Left forelimb (tissue), 1 donor: ENCODE measurements around the gene EIF4G2.
A peak's percentile ranks its signal among the peaks of the same experiment; 100 is the strongest.
"Not testable (repeated sequence)": the region's sequence is repeated elsewhere in the genome, so short reads cannot be mapped to it uniquely, and the experiment has no call there.

Experiments used
- DNase-seq: peaks from one replicate; pipeline ENCODE4 v3.0.0-alpha.2; 2018; ENCODE audit warnings: low spot score

EIF4G2 gene

DNA sequence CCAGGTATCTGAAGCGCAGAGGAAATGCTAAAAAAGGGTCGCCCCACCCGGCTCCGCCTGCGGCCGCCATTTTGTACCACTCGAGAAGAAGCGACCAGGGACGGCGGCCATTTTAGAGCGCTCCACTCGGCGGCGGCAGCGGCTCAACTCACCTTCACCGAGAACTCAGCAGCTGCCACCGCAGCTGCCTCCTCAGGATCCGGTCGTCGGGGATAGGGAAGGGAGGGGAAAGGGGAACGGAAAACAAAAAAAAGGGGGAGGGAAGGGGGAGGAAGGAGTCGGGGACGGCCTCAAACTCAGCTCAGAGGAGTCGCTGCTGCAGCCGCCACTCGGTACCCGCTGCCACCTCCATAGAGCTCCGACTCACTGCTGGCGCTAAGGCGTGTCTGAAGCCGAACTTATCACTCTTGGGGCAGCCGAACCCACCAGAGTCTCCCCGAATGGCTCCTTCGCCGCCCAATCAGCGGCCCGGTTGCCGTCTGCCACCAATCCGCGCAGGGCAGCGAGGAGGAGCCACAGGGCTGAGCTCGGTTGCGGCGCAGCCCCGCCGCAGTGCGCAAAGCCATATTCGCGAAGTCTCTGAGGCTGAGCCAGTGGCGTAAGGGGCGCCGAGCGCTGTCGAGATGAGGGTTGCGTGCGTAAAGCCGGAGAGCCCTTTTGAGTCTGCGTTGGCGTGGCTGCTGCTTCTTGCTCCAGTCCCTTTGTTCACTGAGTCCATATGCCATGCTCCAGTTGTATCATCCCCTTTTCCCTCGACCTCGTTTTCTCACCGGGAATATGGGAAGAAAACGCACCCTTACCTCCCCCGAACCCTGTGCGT lies at the start of gene EIF4G2:
Gene EIF4G2 (minus strand): TSS at position 374 of the 820 bp plus-strand sequence.
- DNase-seq = peak; percentile 99

DNA sequence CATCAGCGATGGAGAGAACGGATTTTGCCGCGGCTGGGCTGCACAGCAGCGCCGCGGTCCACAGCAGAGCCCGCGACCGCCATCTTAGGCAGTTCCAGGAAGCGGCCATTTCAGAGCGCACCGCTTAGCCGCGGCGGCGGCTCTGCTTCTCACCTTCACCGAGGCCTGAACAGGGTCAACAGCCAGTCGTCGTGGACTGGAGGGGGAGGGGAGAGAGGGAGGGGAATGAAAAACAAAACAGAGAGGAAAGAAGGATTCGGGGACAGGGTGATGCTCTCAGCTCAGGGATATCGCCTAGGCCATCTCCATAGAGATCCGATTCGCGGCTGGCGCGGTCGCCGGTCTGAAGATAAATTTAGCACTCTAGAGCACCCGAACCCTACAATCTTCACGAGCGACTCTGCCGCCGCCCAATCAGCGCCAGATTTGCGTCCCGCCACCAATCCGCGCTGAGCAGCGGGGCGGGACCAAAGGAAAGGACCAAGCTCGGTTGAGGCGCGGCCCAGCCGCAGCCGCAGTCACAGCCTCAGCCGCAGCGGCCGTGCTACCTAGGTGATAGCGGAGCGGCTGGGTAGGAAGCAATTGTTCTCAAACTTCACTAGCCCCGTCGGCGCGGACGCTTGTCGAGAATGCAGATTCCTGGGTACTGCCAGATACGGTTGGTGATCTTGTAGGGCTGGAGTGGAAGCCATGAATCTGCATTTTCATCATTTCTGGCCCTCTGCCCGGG lies 49.1 kb upstream of the EIF4G2 start, which contains the start of gene ZBED5:
Gene ZBED5 (minus strand): TSS at position 345 of the 730 bp plus-strand sequence. CDS start 3,108 bp downstream, outside the sequence.
- peak; percentile 99 for DNase-seq

DNA sequence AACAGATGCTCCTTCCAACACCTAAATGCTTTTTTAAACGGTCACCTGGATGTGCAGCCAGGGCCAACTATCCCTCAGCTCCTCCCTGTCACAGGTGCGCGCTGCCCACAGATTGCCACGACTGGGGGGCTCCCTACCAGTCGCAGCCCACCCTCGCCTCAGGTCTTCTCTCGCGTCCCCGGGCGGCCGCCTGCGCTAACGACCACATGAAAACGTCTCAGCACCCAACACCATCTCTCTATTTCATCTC lies 48.7 kb upstream of the EIF4G2 start:
- DNase-seq = no peak

DNA sequence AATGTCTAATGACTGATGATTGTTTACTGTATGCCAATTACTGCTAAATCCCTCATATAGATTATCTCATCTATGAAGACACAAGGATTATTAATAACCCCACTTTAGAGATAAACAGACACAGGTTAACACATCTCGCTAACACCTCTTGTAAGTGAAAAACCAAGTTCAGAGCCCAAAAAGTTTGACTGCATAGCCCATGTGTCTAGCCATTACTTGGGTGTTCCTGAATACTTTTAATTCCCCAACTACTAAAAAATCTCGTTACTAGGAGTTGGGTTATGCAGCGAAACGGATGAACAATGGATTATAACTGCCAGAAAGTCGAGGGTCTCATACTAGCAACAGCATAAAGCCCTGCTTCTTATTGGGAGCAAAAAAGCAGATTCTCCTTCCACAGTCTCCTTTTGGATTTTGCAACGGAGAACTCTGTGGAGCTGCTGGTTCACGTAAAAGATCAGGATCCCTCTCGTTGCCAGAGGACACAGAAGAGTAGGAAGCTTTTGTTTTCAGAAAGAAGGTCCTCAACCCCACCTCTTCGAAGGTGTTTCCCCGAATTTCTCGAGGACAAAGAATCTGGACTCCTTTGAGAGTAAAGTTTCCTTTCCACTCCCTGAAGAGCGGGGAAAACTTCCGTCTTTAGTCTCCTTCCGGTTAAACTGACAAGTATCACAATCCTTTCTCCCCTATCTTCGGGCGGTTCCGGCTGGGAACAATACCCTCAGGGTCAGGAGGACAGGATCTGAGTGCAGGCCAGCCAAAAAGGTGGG lies 48.1 kb upstream of the EIF4G2 start:
- DNase-seq = no peak

DNA sequence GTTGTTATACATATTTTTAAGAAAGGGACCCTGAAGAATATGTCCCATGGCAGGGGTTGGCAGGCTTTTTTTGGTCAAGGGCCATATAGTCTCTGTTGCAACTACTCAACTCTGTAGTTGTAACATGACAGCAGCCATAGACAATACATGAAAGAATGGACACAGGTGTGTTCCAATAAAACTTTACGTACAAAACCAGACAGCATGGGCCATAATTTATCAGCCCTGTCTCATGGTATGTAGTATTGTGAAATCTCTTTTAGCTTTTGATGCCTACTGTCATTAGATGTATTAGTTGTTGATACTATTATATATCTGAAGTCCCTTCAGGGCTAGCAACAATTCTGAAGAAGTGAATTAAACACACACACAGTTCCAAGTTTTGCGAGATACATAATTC lies 46.6 kb upstream of the EIF4G2 start:
- no peak for DNase-seq

DNA sequence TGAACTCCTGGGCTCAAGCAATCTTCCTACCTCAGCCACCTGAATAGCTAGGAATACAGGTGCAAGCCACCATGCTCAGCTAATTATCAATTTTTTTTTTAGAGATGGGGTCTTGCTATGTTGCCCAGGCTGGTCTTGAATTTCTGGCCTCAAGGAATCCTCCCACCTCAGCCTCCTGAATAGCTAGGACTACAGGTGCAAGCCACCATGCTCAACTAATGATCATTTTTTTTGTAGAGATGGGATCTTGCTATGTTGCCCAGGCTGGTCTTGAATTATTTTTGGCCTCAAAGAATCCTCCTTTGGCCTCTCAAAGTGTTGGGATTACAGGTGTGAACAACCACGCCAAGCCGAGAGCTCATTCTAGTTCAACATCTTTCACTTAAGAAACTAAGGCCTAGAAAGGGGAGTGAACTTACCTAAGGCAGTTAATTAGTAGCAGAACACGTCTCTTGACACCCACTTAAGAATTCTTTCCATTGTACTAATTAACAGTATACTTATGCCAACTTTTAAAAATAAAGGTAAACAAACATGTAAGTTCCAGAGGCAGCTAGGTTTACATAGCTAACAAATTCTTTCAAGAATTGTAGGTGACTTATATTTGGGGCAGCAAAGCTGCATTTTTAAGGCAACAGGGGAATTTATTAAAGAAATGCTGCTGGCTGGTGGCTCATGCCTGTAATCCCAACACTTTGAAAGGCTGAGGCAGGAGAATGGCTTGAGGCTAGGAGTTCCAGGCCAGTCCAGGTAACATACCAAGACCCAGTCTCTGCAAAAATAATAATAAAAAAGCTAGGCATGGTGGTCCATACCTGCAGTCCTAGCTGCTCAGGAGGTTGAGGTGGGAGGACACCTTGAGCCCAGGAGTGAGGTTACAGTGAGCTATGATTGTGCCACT lies 39.5 kb upstream of the EIF4G2 start:
- no peak for DNase-seq

DNA sequence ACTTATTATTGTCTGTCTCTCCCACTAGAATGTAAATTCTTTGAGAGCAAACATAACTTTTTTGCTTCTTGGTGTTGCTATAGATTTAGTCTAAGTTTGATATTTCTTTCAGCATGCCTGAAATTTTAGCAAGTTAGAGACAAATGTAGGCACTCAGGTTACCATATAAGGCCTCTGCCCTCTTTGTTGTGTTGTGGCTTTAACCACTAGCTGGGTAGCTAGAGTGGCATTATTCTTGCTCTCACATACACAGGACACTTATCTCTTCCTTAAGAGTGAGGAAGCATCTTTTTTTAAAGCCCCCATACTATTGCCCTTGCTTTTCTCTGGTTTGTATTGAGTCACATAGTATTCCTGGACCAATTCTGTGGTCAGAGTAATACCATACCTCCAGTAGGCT lies 37.9 kb upstream of the EIF4G2 start:
- no peak for DNase-seq

DNA sequence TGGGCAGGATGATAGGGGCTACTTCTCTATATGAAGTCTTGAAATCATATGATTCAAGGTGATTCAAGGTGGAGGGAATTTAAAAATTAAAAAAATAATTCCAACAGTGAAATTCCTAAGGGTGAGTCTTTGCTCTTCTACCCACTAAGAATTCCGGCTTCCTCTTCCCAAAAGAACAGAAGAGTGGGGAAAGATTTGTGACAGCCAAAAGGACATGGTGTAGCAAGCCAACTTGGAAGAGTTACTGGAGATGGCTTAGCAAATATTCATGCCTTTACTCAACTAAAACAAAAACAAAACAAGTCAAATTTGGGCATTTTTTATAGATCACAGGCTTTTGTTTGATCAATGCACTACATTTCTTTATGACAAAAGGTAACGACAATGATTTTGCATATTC lies 36.9 kb upstream of the EIF4G2 start:
- no peak for DNase-seq

DNA sequence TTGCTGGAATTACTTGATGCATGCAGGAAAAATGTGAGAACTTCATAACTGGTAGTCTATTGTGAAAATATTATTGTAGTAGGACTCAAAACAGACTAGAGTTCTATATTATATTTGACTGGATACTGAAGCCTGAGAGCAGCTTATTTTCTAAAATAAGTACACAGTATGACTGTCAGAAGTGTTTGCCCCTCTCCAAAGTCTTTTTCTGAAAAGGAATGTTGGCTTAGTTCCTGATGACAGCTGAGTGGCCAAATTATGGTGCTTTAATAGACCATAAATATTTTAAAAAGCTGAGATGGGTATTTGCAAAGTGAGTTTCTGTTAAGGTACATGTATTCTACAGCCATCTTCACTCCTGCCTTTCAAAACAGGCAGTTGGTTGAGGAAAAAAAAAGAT lies 36.1 kb upstream of the EIF4G2 start:
- DNase-seq = no peak

DNA sequence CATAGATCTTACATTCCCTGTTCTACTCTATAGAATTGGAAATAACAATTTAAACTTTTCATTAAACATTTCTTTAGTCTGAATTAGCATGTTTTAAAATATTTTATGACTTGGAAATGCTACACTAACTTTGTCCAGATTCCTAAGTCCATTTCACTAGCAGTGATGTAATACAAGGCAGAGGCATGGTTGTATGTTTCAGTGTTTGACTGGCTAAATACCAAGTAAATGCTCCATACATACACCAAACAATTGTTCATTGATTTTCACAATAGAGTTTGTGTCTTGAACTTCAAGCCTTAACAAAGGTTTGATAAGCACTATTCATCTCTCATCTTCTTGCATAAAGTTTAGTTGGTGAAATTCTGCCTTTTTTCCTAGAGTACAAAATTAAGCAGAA lies 35.6 kb upstream of the EIF4G2 start:
- DNase-seq = no peak

DNA sequence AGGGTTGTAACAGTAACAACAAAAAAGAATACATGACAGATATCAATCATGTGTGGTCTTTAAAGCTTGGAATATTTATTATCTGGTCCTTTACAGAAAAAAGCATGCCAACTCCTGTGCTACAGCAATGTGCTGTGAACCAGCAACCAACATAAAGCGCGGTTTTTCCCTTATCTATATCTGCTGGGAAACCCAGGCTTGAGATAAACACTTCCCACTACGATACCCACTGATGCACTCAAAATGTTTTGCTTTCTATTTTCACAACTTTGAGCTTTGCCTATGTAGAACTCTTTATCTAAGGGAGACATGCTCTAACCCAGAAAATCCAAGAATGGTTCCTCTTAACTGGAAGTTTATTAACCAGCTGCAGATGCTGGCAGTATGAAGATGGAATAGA lies 30.2 kb upstream of the EIF4G2 start:
- DNase-seq = no peak

DNA sequence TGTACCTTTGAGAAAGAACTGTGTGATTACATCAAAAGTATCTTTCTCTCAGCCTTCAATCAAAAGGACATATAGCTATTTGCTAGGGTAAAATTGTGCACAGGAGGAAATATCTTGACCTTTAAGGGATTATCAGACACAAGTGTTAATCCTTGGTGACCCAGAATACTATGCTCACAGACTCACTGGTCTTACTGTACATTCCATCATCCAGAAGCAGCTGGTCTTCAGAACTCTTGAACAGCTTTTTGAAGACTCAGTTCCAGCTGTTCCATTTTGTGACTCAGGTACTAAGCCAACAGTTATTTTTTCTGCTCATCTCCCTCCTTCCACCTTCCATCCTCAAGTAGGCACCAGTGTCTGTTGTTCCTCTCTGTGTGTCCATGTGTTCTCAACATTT lies 29.4 kb upstream of the EIF4G2 start:
- DNase-seq = no peak

DNA sequence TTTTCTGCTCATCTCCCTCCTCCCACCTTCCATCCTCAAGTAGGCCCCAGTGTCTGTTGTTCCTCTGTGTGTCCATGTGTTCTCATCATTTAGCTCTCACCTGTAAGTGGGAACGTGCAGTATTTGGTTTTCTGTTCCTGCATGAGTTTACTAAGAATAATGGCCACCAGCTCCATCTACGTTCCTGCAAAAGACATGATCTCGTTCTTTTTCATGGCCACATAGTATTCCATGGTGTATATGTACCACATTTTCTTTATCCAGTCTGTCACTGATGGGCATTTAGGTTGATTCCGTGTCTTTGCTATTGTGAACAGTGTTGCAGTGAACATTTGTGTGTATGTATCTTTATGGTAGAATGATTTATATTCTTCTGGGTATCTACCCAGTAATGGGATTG lies 28.2 kb upstream of the EIF4G2 start:
- DNase-seq = not testable (repeated sequence)

DNA sequence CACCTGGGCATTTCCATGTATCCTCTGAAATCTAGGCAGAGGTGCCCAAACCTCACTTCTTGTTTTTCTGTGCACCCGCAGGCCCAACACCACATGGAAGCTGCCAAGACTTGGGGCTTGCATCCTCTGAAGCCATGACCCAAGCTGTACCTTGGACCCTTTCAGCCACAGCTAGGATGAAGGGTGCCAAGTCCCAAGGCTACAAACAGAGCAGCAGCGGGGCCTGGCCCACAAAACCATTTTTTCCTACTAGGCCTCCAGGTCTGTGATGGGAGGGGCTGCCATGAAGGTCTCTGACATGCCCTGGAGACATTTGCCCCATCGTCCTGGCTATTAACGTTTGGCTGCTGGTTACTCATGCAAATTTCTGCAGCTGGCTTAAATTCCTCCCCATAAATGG lies 20.4 kb upstream of the EIF4G2 start:
- DNase-seq = no peak

DNA sequence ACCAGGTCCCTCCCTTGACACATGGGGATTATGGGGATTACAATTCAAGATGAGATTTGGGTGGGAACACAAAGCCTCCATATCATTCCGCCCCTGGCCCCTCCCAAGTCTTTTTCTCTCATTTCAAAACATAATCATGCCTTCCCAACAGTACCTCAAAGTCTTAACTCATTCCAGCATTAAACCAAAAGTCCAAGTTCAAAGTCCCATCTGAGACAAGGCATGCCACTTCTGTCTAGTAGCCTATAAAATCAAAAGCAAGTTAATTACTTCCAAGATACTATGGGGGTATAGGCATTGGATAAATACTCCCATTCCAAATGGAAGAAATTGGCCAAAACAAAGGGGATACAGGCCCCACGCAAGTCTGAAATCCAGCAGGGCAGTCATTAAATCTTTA lies 19.7 kb upstream of the EIF4G2 start:
- no peak for DNase-seq

DNA sequence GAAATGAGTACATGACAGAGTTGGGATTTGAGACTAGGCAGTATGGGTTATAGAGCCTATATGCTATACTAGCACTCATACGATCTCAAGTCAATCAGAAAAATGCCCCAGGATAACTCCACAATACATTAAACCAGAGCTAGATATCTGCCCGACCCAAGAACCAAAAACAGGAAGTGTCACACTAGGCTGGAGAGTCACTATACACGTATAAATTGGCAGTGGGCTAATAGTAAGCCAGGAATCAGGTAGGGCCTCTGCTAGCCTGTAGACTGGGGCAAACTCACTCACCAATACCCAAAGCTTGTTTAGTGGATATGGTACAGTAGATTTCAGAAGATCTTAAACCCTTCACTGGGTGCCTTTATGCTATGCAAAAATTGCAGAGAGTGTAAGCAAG lies 16.2 kb upstream of the EIF4G2 start:
- DNase-seq = no peak

DNA sequence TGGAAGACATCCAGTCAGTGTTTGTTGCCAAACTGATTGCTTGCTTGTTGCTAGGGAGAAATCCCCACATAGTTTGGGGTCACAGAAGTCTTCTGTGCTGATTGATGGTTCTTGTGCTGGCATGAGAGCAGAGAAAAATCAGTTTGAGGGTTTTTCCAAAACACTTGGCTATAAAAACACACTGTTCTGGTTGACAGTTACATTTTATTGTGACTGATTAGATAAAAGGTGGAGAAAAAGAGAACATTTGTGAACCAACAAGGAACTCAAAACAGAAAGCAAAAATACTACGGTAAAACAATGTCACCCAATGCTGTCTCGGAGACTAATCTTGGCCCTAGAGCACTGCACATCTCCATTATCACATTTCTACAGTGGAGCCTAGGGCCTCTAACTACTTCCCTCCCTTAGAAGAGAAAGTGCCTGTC lies 14.4 kb upstream of the EIF4G2 start:
- DNase-seq = no peak

DNA sequence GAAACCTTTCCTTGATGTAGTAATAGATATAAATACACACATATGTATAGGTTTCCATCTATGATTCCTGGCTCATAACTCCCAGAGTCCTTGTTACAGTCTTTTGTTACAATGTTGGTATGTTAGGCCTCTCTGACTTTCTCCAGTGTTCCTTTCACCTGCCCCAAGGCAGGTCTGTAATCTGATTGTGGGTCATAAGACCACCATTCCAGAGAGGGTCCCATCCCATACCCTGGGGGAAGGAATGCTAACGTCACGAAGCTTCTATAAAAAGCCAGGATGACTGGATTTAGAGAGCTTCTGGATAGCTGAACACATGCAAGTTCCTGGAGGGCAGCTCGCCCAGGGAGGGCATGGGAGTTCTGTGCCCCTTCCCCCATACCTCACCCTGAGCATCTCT lies 13.8 kb upstream of the EIF4G2 start:
- DNase-seq = not testable (repeated sequence)

DNA sequence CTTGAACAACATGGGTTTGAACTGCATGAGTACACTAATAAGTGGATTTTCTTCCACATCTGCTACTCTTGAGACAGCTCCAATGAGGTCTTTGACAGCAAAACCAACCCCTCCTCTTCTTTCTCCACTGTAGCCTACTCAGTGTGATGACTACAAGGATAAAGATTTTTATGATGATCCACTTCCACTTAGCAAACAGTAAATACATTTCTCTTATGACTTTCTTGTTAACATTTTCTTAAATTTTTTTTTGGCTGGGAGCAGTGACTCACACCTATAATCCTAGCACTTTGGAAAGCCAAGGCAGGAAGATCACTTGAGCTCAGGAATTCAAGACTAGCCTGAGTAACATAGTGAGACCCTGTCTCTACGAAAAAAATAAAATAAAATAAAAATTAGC lies 9.9 kb upstream of the EIF4G2 start:
- DNase-seq = no peak

DNA sequence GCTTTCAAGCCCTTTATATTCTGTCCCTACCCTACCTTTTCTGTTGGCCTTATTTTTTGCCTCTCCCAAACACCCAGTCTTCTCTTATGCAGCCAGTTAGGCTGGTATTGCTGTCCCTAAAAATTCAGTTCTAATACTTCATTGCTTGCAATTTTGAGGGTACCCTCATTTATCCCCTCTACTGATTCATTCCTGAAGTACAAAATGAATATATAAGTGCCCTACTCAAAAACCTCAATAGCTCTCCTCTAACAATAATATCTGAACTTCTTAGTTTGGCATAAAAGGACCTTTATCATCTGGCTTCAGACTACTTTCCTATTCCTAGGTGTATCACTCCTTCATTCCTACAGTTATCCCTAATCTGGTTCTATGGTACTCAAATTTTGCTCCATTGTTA lies 5.2 kb upstream of the EIF4G2 start:
- DNase-seq = no peak

DNA sequence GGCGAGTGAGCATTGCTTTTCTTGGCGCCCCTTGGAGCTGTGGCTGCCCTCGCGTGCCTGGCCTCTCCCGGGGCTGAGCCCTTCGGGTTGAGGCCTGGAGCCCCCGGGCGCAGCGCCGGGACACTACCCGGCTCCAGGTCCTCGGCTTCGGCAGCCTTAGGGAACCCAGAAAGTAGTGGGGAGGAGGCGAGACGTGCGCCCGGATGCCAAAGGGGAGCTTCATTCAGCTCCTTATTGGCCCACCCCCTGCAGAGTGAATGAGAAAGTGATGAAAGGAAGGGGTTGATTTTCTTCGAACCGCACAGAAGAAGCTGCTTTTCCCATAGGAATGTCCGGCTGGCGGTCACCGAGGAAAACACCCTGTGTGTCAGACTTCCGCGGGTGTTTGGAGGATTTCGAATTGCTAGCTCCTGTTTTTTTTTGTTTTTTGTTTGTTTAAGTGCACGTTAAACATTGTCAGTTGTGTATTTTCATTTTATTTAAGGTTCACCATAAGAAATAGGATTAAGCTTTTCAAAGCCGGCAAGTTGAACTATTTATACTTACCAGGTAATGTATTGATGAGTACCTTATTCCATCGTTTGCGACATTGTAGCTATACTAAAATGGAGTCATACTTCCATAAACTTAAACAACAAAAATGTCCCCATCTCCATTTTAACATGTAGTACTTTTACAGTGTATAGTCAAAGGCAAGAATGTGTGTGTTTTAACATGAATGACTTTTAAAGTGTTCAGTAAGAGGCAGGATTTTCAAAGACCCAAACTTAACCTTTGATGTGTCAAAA lies 841 bp upstream of the EIF4G2 start:
- no peak for DNase-seq
